Activated CD8-positive, alpha-beta memory T cell treated with anti-CD3 and anti-CD28 coated beads, Interleukin-2, amount 10 ng/mL, durations not matched to agents 7 days and 5 days (primary cell): ENCODE results near the gene EML4. TPM values are rescaled to one million over a fixed set of nuclear protein-coding genes. Genes with fewer than 3 reads are reported as not detected.
"Not testable (repeated sequence)": the region's sequence is repeated elsewhere in the genome, so short reads cannot be mapped to it uniquely, and the experiment has no call there.

Experiments used
- ATAC-seq: fragments of 150-1000 bp; cut with Tn5 transposase; one replicate; pipeline ENCODE4 v1.10.0; 2021; ENCODE audit warnings: moderate library complexity
- CTCF ChIA-PET: fragments of 350-600 bp; sonication (Branson Sonifier 250); formaldehyde crosslinking; loops from one replicate; lab custom pipeline; 2021; ENCODE audit warnings: antibody characterized with exemption; lab: Charles Lee
- DNase-seq: peaks from one replicate; pipeline ENCODE4 v3.0.0-alpha.2; 2020
- H3K27ac Mint-ChIP-seq: one replicate; pipeline ENCODE4 v1.8.0; 2021; ENCODE audit warnings: mild to moderate bottlenecking, mixed read lengths
- H3K27me3 Mint-ChIP-seq: one replicate; pipeline ENCODE4 v1.8.0; 2021; ENCODE audit warnings: mixed read lengths
- H3K36me3 Mint-ChIP-seq: one replicate; pipeline ENCODE4 v1.8.0; 2021; ENCODE audit warnings: mild to moderate bottlenecking, mixed read lengths
- H3K4me1 Mint-ChIP-seq: one replicate; pipeline ENCODE4 v1.8.0; 2021; ENCODE audit warnings: mixed read lengths
- H3K4me3 Mint-ChIP-seq: one replicate; pipeline ENCODE4 v1.8.0; 2021; ENCODE audit warnings: mild to moderate bottlenecking, moderate library complexity, mixed read lengths
- H3K9me3 Mint-ChIP-seq: one replicate; pipeline ENCODE4 v1.8.0; 2022; ENCODE audit warnings: low read depth, mixed read lengths
- total RNA-seq, 2 experiments: library from RNA; stranded (reverse); gene quantifications; one replicate each; pipeline ENCODE4 v1.2.3, GENCODE V29; 2021

The EML4 gene
- total RNA-seq, 2 experiments from 2014 or later: 73.4 to 110 TPM

DNA sequence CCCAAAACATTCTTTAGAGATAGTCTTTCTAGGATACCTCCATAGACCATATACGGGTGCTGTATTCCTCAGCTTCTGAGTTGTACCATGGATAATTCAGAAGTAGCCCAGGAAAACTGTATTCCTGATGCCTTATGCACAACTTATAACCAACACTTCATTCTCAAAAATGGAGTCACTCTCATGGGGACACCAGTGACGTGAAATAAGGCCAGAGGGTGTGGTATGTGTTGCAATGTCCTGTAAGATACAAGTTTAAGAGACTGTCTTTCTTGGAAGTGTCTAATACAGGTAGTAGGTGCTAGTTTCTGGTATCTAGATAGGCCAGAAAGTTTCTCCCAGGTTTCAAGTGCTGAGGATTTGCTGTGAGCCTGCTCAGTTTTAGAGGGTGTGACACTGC is 155.8 kb downstream of the EML4 start:
- Mint-ChIP-seq H3K36me3 (peaks cover 31% of the 10 kb centered on the region), H3K4me3 (no peak overlapping the region), H3K9me3 (no peaks in the 10 kb centered on the region), H3K27me3 (no peaks in the 10 kb centered on the region), H3K27ac (no peak overlapping the region), H3K4me1 (peaks cover 24% of the 10 kb centered on the region)
- DNase-seq: no peak
- ATAC-seq: no peak
- CTCF ChIA-PET: interaction anchor here (1.1 to 2.3 kb wide), 2 partner anchors 12 to 229 kb away, joined by 3 to 7 read pairs; no protein-coding TSS in a partner anchor

DNA sequence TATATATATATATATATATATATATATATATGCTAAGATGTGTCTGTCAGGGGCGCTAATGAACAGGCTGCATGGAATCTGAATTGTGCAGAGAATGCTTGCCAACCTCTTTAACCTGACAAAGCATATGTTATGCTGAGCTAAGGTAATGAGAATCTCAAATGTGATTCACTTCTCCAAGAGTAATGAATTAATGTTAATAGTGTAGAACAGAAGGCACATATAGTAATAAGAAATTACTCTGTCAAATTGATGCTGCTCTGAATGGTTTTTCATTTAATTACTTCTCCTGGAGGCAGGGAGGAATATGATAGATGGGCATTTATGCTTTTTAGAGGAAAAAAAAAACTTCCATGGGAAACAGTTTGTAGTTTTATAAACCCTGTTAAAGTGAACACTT is 156.5 kb downstream of the EML4 start:
- H3K9me3 Mint-ChIP-seq: no peaks in the 10 kb centered on the region
- CTCF ChIA-PET: interaction anchor here (2.3 kb wide), 1 partner anchor 229 kb away, joined by 7 read pairs; no protein-coding TSS in a partner anchor

DNA sequence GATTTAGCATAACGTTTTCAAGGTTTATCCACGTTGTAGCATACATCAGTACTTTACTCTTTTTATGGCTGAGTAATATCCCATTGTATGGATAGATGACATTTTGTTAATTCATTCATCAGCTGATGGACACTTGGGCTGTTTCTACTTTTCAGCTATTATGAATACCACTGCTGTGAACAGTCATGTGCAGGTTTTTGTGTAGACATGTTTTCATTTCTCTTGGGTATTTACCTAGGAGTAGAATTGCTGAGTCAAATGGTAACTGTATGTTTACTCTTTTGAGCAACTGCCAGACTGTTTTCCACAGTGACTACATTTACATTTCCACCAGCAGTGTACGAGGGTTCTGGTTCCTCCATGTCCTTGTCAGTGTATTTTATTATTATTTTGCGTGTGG is 158.0 kb downstream of the EML4 start:
- DNase-seq (no peak), ATAC-seq (peak; percentile 42)
- Mint-ChIP-seq H3K4me3 (no peak overlapping the region), H3K4me1 (peaks cover 16% of the 10 kb centered on the region), H3K36me3 (peaks cover 30% of the 10 kb centered on the region), H3K27me3 (no peaks in the 10 kb centered on the region), H3K9me3 (no peaks in the 10 kb centered on the region), H3K27ac (peak overlapping the region; percentile 62)
- CTCF ChIA-PET: interaction anchor here (2.3 kb wide), 1 partner anchor 231 kb away, joined by 7 read pairs; no protein-coding TSS in a partner anchor

More for the DNA sequence above, 156.5 kb downstream of the EML4 start:
- Mint-ChIP-seq H3K4me1 (peaks cover 23% of the 10 kb centered on the region), H3K27me3 (no peaks in the 10 kb centered on the region), H3K27ac (no peak overlapping the region), H3K36me3 (peaks cover 30% of the 10 kb centered on the region), H3K4me3 (no peak overlapping the region)
- DNase-seq: no peak
- no peak for ATAC-seq

DNA sequence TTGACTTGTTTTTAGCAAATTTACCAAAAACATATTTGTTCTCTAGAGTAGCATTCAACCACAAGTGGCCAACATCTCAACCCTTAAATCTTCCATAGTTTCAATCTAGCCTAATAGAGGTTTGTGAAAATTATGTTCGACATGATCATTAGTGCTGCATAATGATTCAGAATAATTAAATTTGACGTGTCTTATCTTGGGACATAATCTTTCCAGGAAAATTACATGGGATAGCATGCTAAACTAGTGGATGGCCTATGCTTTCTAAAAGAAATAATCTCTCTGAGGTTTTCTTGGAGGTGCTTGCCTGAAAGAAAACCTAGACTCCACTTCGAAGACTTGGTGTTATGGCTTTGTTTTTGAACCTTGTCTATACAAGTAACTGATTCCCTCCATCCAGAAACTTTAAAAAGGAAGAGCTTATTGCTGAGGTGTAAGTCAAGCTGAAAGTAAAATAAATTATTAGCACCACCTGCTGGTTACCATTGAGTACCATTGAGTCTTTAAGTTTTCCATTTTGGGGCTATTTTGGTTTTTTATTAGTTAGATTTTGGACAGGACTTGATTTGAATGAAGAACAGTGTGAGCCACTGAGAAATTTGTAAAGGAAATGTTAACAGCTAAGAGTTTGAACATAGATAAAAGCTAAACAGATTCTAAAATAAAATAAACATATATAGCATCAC is 159.1 kb downstream of the EML4 start:
- H3K27me3 Mint-ChIP-seq: no peaks in the 10 kb centered on the region
- peaks cover 34% of the 10 kb centered on the region for H3K36me3 Mint-ChIP-seq
- CTCF ChIA-PET: interaction anchor here (0.9 to 2.4 kb wide), 16 partner anchors 8 to 458 kb away, joined by 3 to 24 read pairs (median 4); no protein-coding TSS in a partner anchor
- no peaks in the 10 kb centered on the region for H3K9me3 Mint-ChIP-seq
- H3K4me3 Mint-ChIP-seq: no peak overlapping the region
- H3K4me1 Mint-ChIP-seq: peaks cover 16% of the 10 kb centered on the region
- H3K27ac Mint-ChIP-seq: peak overlapping the region; percentile 12
- ATAC-seq (no peak), DNase-seq (no peak)

DNA sequence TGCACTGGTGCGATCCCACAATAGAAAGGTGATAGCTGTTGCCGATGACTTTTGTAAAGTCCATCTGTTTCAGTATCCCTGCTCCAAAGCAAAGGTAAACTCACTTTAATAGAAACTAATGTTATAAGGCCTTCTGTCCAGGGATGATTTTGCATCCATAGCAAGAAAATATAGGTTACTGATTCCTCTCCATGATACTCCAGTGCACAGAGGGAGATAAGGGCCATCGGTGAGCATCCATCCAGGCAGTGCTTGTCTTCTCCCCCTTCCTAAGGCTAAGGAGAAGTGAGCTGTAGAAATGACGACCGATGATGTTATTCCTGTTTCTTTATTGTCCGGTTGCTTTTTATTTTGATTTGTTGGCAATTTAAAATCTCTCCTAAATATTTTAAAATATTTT is 159.8 kb downstream of the EML4 start:
- no peak for ATAC-seq
- no peaks in the 10 kb centered on the region for H3K27me3 Mint-ChIP-seq
- H3K27ac Mint-ChIP-seq: no peak overlapping the region
- no peak overlapping the region for H3K4me3 Mint-ChIP-seq
- H3K36me3 Mint-ChIP-seq: peaks cover 40% of the 10 kb centered on the region
- H3K4me1 Mint-ChIP-seq: peaks cover 16% of the 10 kb centered on the region
- H3K9me3 Mint-ChIP-seq: no peaks in the 10 kb centered on the region
- CTCF ChIA-PET: interaction anchor here (0.6 to 2.4 kb wide), 17 partner anchors 9 to 459 kb away, joined by 3 to 24 read pairs (median 4); no protein-coding TSS in a partner anchor
- no peak for DNase-seq

DNA sequence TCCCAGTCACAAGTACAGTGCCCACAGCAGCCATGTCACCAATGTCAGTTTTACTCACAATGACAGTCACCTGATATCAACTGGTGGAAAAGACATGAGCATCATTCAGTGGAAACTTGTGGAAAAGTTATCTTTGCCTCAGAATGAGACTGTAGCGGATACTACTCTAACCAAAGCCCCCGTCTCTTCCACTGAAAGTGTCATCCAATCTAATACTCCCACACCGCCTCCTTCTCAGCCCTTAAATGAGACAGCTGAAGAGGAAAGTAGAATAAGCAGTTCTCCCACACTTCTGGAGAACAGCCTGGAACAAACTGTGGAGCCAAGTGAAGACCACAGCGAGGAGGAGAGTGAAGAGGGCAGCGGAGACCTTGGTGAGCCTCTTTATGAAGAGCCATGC is 160.6 kb downstream of the EML4 start:
- no peak for ATAC-seq
- DNase-seq: no peak
- Mint-ChIP-seq H3K27me3 (no peaks in the 10 kb centered on the region), H3K4me3 (no peak overlapping the region), H3K36me3 (peaks cover 39% of the 10 kb centered on the region), H3K27ac (no peak overlapping the region), H3K9me3 (no peaks in the 10 kb centered on the region), H3K4me1 (peaks cover 16% of the 10 kb centered on the region)
- CTCF ChIA-PET: interaction anchor here (1.6 to 2.4 kb wide), 4 partner anchors 16 to 243 kb away, joined by 3 to 24 read pairs (median 8); no protein-coding TSS in a partner anchor

DNA sequence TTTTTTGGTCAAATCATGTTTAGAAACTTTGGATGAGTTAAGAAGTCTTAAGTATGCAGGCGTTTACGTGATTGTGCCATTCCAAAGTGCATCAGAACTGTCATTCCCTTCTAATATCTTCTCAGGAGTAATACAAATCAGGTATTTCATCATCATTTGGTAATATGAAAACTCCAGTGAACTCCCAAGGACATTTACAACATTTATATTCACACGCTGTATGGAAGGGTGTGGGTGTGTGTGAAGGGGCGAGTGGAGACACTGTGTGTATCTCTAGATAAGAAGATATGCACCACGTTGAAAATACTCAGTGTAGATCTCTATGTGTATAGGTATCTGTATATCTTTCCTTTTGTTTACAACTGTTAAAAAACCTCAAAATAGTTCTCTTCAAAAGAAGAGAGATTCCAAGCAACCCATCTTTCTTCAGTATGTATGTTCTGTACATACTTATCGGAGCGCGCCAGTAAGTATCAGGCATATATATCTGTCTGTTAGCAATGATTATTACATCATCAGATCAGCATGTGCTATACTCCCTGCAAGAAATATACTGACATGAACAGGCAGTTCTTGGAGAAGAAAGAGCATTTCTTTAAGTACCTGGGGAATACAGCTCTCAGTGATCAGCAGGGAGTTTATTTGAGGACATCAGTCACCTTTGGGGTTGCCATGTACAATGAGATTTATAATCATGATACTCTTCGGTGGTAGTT is 162.6 kb downstream of the EML4 start:
- no peaks in the 10 kb centered on the region for H3K9me3 Mint-ChIP-seq
- H3K4me3 Mint-ChIP-seq: no peak overlapping the region
- peaks cover 12% of the 10 kb centered on the region for H3K4me1 Mint-ChIP-seq
- CTCF ChIA-PET: interaction anchor here (1.0 kb wide), 1 partner anchor 9 kb away, joined by 3 read pairs; no protein-coding TSS in a partner anchor
- H3K27ac Mint-ChIP-seq: no peak overlapping the region
- ATAC-seq: no peak
- no peaks in the 10 kb centered on the region for H3K27me3 Mint-ChIP-seq
- H3K36me3 Mint-ChIP-seq: peaks cover 47% of the 10 kb centered on the region
- no peak for DNase-seq

DNA sequence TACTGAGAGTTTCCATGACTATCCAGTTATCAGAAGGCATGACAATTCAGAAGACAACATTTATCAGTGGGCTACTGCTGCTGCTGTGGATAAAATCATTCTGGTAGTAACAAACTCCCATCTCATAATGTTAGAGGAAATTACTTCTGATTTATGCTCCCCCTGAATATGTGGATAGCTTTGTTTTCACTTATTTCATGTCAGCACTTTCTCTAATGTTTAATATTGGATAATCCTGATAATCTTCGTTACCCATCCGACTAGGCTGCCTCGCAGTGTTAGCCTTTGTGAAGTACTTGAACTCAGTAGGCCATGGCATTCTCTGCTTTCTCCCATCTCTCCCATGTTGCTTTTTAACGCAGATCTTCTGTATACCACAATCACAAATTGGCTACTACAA is 163.4 kb downstream of the EML4 start:
- no peaks in the 10 kb centered on the region for H3K9me3 Mint-ChIP-seq
- H3K4me1 Mint-ChIP-seq: peaks cover 3% of the 10 kb centered on the region
- H3K27me3 Mint-ChIP-seq: no peaks in the 10 kb centered on the region
- H3K4me3 Mint-ChIP-seq: no peak overlapping the region
- CTCF ChIA-PET: interaction anchor here (1.0 kb wide), 1 partner anchor 8 kb away, joined by 3 read pairs; no protein-coding TSS in a partner anchor
- peaks cover 49% of the 10 kb centered on the region for H3K36me3 Mint-ChIP-seq
- no peak for DNase-seq
- ATAC-seq: no peak
- H3K27ac Mint-ChIP-seq: no peak overlapping the region

DNA sequence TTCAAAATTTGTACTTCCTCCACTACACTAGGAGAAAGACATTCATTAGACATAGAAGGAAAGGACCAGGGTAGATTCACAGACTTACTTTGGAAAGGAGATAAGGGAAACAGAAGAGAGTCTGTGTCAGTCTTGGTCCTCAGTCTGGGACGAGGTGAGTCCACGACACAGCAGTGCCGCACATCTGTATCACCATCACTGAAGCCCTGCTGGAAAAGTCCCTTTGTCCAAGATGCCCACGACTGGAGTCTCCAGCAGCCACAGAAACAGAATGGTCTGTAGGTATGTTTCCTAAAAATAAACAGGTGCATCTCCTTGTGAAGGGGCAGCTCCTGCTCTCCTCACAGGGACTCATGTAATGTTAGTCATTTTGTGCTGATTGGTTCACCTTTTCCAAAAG is 164.4 kb downstream of the EML4 start:
- ATAC-seq: no peak
- no peaks in the 10 kb centered on the region for H3K4me1 Mint-ChIP-seq
- no peaks in the 10 kb centered on the region for H3K27me3 Mint-ChIP-seq
- H3K27ac Mint-ChIP-seq: peak overlapping the region; percentile 12
- no peak for DNase-seq
- H3K4me3 Mint-ChIP-seq: no peak overlapping the region
- H3K36me3 Mint-ChIP-seq: peaks cover 59% of the 10 kb centered on the region
- CTCF ChIA-PET: no interaction called here
- H3K9me3 Mint-ChIP-seq: no peaks in the 10 kb centered on the region

DNA sequence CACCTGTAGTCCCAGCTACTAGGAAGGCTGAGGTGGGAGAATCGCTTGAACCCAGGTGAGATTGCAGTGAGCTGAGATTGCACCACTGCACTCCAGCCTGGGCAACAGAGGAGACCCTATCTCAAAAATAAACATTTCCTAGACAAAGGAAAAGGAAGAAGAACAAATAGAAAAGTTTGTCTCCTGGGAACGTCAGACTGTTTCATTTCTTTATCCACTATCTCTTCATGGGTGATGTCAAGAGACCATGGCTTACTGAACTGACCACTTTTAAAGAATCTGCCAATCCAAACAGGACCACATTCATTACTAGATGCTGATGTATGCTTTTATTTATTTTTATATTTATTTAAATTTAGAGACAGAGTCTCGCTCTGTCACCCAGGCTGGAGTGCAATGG is 165.1 kb downstream of the EML4 start:
- H3K36me3 Mint-ChIP-seq: peaks cover 63% of the 10 kb centered on the region
- CTCF ChIA-PET: no interaction called here

DNA sequence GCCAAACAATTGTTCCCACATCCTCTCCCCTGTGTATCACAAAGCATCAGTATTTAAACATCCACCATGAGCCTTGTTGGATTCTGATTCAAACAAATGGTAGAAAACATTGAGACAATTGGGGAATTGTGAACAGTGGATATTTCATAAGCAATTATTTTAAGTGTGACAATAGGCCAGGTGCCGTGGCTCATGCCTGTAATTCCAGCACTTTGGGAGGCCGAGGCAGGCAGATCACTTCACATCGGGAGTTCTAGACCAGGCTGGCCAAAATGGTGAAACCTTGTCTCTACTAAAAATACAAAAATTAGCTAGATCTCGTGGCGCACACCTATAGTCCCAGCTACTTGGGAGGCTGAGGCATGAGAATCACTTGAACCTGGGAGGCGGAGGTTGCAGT is 165.7 kb downstream of the EML4 start:
- H3K36me3 Mint-ChIP-seq: peaks cover 60% of the 10 kb centered on the region
- H3K27ac Mint-ChIP-seq, H3K4me1 Mint-ChIP-seq, CTCF ChIA-PET, H3K4me3 Mint-ChIP-seq, H3K9me3 Mint-ChIP-seq, DNase-seq, H3K27me3 Mint-ChIP-seq, ATAC-seq: not testable (repeated sequence)

More for the DNA sequence above, 165.1 kb downstream of the EML4 start:
- ATAC-seq (no peak), DNase-seq (no peak)
- no peak overlapping the region for H3K4me3 Mint-ChIP-seq
- H3K27me3 Mint-ChIP-seq: no peaks in the 10 kb centered on the region
- H3K4me1 Mint-ChIP-seq: no peaks in the 10 kb centered on the region
- H3K27ac Mint-ChIP-seq: no peak overlapping the region
- no peaks in the 10 kb centered on the region for H3K9me3 Mint-ChIP-seq

DNA sequence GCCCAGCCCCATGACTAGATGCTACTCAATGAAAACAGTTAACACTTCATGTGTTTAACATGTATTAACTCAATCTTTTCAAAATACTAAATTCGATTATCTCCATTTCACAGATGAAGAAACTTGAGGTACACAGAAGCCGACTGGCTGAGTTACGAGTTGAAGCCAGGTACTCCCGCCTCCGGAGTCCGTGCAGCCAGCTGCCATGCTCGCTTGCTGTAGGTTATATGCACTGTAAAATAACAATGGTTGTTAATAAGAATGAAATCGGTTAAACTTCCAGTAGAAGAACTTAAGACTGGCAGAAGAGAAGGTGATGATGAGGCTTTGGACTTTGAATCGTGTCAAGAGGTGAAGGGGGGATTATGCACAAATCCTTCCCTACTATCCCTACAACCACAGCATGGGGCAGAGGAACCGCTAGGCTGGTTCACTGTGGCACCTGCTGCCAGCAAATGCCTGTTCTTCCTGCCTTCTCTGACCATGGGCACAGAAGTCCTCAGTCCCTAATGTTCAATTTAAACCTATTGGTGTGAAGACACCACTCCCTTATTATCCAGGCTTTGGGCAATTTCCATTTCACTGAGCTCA is 166.5 kb downstream of the EML4 start:
- Mint-ChIP-seq H3K4me1 (no peaks in the 10 kb centered on the region), H3K27ac (no peak overlapping the region), H3K36me3 (peaks cover 65% of the 10 kb centered on the region), H3K4me3 (no peak overlapping the region), H3K27me3 (no peaks in the 10 kb centered on the region), H3K9me3 (no peaks in the 10 kb centered on the region)
- CTCF ChIA-PET: no interaction called here
- DNase-seq (no peak), ATAC-seq (no peak)

DNA sequence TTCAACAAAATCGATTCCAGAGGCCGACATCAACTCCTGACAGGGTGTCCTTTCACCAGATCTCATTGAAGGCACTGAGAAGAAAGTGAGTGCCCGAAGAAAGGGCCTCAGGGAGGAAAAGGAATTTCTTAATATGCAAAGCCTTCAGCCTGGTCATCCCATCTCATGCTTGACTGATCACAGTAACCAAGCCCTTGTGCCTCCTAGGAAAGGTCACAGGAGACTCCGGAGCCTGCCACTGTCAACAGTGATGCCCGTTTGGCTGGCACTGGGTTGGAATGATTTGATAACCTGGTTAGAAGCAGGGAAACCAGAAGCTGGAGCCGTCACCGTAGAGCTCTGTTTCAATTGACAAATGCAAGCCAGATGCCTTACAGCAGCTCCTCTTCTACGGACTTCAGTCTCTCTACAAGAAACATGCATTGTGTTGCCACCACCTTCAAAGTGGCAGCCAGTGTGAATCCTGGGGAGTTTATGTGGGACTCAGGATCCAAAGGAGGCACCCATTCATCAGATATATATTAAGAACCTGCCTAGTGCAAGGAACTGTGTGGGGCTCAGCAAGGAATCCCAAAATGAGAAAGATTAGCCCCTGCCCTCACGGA is 167.3 kb downstream of the EML4 start:
- H3K27me3 Mint-ChIP-seq: no peaks in the 10 kb centered on the region
- no peak overlapping the region for H3K4me3 Mint-ChIP-seq
- no peak for DNase-seq
- peaks cover 5% of the 10 kb centered on the region for H3K4me1 Mint-ChIP-seq
- ATAC-seq: no peak
- peaks cover 71% of the 10 kb centered on the region for H3K36me3 Mint-ChIP-seq
- no peaks in the 10 kb centered on the region for H3K9me3 Mint-ChIP-seq
- CTCF ChIA-PET: no interaction called here
- no peak overlapping the region for H3K27ac Mint-ChIP-seq
